ENCODE measurements around the gene IMMT. TPM values are rescaled to one million over a fixed set of nuclear protein-coding genes. Genes with fewer than 3 reads are reported as not detected.
"Not testable (repeated sequence)": the region's sequence is repeated elsewhere in the genome, so short reads cannot be mapped to it uniquely, and the experiment has no call there.

The IMMT gene
- total and polyA plus RNA-seq, 3 experiments from 2014 or later = 65.7 to 149 (median 147) TPM

DNA sequence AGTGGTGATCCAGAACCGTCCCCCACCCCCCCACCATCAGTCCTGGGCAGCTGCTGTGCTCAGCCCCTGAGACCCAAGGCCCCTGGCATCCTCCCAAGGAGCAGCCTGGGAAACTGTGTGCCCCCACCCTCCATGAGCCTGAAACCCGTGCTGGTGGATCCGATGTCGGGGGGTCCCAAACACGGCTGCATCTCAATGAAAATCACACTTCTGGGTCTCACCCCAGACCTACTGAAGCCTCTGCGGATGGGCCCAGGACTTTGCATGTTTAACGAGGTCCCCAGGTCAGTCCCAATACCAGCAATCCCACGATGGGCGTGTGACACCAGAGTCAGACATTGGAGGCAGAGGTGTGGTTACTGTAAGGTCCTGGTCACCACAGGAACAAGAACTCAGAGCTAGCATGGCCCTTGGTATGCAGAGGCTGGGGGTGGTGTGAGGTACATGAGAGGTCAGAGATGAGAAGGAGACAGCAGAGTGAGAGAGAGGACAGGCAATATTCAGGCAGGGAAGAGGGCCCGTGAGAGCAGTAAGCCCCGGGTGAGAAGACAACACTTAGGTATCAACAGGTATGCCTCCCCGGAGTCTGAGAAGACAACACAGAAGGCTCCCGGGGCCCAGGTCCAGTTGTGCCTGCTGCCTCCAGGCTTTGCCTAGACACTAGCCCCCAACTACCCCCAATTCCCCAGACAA is 36.6 kb upstream of the IMMT start:
- POLR2A ChIA-PET = no interaction called here
- Histone ChIP-seq H3K9me3 (ENCODE audit: low read length) (no peaks in the 10 kb centered on the region), H3K27ac (ENCODE audit: low read depth, low read length) (no peak overlapping the region), H3K27me3 (ENCODE audit: insufficient read depth, low read length, poor library complexity, severe bottlenecking) (peaks cover 4% of the 10 kb centered on the region), H3K4me1 (ENCODE audit: insufficient read depth, low read length) (no peaks in the 10 kb centered on the region), H3K4me3 (ENCODE audit: low read length) (no peak overlapping the region), H3K36me3 (ENCODE audit: insufficient read depth, low read length) (no peaks in the 10 kb centered on the region)
- H3K9me3 Mint-ChIP-seq = peaks cover 0 to 2% (median 0%) of the 10 kb centered on the region in 5 donors
- DNase-seq = no peak
- CTCF ChIA-PET = interaction anchor here (1.3 kb wide), 1 partner anchor 10 kb away, joined by 3 read pairs; no protein-coding TSS in a partner anchor
- H3K4me3 Mint-ChIP-seq = no peak overlapping the region
- peaks cover 0 to 2% (median 0%) of the 10 kb centered on the region in 3 donors for H3K36me3 Mint-ChIP-seq
- no peaks in the 10 kb centered on the region for H3K4me1 Mint-ChIP-seq
- peaks cover 6 to 10% of the 10 kb centered on the region in 2 donors for H3K27me3 Mint-ChIP-seq
- H3K27ac Mint-ChIP-seq = peak overlapping the region in 1 of 8 donors; percentile 85

DNA sequence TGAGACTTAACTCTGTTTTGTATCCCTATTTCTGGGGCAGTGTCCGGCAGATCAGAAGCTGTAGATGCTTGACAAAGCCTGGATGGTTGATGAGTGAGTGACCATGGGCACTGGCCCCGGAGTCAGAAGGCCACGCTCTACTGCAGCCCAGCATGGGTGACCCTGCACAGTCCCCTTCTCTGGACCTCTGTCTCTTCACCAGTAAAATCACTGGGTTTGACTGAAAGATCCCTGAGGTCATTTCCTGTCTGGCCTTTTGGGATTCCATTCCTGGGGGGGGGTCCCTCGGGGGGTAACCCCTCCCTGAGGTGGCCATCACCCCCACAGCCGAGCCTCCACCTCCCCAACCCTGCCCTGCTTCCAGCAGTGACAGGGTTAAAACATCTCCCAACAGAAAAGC is 35.7 kb upstream of the IMMT start:
- H3K4me1 Mint-ChIP-seq = no peaks in the 10 kb centered on the region
- Histone ChIP-seq H3K4me1 (ENCODE audit: insufficient read depth, low read length) (no peaks in the 10 kb centered on the region), H3K4me3 (ENCODE audit: low read length) (no peak overlapping the region), H3K9me3 (ENCODE audit: low read length) (no peaks in the 10 kb centered on the region), H3K27me3 (ENCODE audit: insufficient read depth, low read length, poor library complexity, severe bottlenecking) (peaks cover 4% of the 10 kb centered on the region), H3K36me3 (ENCODE audit: insufficient read depth, low read length) (no peaks in the 10 kb centered on the region), H3K27ac (ENCODE audit: low read depth, low read length) (no peak overlapping the region)
- H3K27me3 Mint-ChIP-seq = peaks cover 3 to 8% of the 10 kb centered on the region in 2 donors
- DNase-seq = no peak
- no peak overlapping the region for H3K27ac Mint-ChIP-seq
- peaks cover 0 to 2% (median 0%) of the 10 kb centered on the region in 3 donors for H3K36me3 Mint-ChIP-seq
- ChIA-PET CTCF (interaction anchor here (1.4 kb wide), 1 partner anchor 10 kb away, joined by 4 read pairs; no protein-coding TSS in a partner anchor), POLR2A (no interaction called here)
- no peak overlapping the region for H3K4me3 Mint-ChIP-seq
- H3K9me3 Mint-ChIP-seq = peaks cover 0 to 2% (median 0%) of the 10 kb centered on the region in 5 donors

- H3K36me3 Mint-ChIP-seq = peaks cover 0 to 2% (median 0%) of the 10 kb centered on the region in 3 donors
- H3K4me1 Mint-ChIP-seq = peaks cover 0 to 8% (median 0%) of the 10 kb centered on the region in 3 donors
- H3K27ac Mint-ChIP-seq = no peak overlapping the region
- H3K9me3 Mint-ChIP-seq = peaks cover 0 to 2% (median 0%) of the 10 kb centered on the region in 5 donors
- ChIA-PET POLR2A (no interaction called here), CTCF (no interaction called here)
- H3K4me3 ChIP-seq (ENCODE audit: low read length) = no peak overlapping the region
- H3K9me3 ChIP-seq (ENCODE audit: low read length) = no peaks in the 10 kb centered on the region
- H3K27me3 Mint-ChIP-seq = peaks cover 2 to 8% of the 10 kb centered on the region in 2 donors
- peaks cover 4% of the 10 kb centered on the region for H3K27me3 ChIP-seq (ENCODE audit: insufficient read depth, low read length, poor library complexity, severe bottlenecking)
- no peak for DNase-seq
- H3K36me3 ChIP-seq (ENCODE audit: insufficient read depth, low read length) = no peaks in the 10 kb centered on the region
- no peak overlapping the region for H3K4me3 Mint-ChIP-seq
- H3K27ac ChIP-seq (ENCODE audit: low read depth, low read length) = no peak overlapping the region
- peaks cover 10% of the 10 kb centered on the region for H3K4me1 ChIP-seq (ENCODE audit: insufficient read depth, low read length)
Measured at GRCh38 chr2:86229221-86229620, 34.0 kb upstream of the IMMT start.

DNA sequence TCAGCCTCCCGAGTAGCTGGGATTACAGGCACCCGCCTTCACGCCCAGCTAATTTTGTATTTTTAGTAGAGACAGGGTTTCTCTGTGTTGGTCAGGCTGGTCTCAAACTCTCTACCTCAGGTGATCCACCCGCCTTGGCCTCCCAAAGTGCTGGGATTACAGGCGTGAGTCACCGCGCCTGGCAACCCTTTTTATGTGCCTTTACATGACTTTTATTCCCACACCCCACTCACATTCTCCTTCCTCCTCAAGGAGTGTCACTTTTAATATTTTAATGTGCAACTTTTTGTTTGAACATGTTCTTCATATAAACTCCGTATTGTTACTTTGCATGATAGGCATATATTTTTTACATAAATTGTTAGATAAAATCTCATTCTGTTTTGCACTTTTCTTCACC is 33.3 kb upstream of the IMMT start:
- H3K27me3 ChIP-seq (ENCODE audit: insufficient read depth, low read length, poor library complexity, severe bottlenecking); H3K27ac ChIP-seq (ENCODE audit: low read depth, low read length); CTCF ChIA-PET; H3K4me1 ChIP-seq (ENCODE audit: insufficient read depth, low read length); POLR2A ChIA-PET; H3K4me3 ChIP-seq (ENCODE audit: low read length); H3K36me3 ChIP-seq (ENCODE audit: insufficient read depth, low read length); H3K4me3 Mint-ChIP-seq; DNase-seq; H3K4me1 Mint-ChIP-seq; H3K36me3 Mint-ChIP-seq; H3K9me3 Mint-ChIP-seq; H3K27me3 Mint-ChIP-seq; H3K9me3 ChIP-seq (ENCODE audit: low read length): not testable (repeated sequence)
- peak overlapping the region in 1 of 8 donors; percentile 89 for H3K27ac Mint-ChIP-seq

GRCh38 chr2:86227685-86228084 is 32.4 kb upstream of the IMMT start:
- H3K27ac Mint-ChIP-seq = peak overlapping the region in 1 of 8 donors; percentile 35
- peaks cover 0 to 2% (median 0%) of the 10 kb centered on the region in 3 donors for H3K36me3 Mint-ChIP-seq
- H3K4me3 Mint-ChIP-seq = no peak overlapping the region
- POLR2A ChIA-PET = no interaction called here
- Histone ChIP-seq H3K36me3 (ENCODE audit: insufficient read depth, low read length) (no peaks in the 10 kb centered on the region), H3K27me3 (ENCODE audit: insufficient read depth, low read length, poor library complexity, severe bottlenecking) (no peaks in the 10 kb centered on the region), H3K9me3 (ENCODE audit: low read length) (no peaks in the 10 kb centered on the region), H3K4me1 (ENCODE audit: insufficient read depth, low read length) (peaks cover 10% of the 10 kb centered on the region), H3K27ac (ENCODE audit: low read depth, low read length) (no peak overlapping the region), H3K4me3 (ENCODE audit: low read length) (no peak overlapping the region)
- H3K4me1 Mint-ChIP-seq = peaks cover 0 to 8% (median 0%) of the 10 kb centered on the region in 3 donors
- no peak for DNase-seq
- CTCF ChIA-PET = no interaction called here
- peaks cover 2 to 4% of the 10 kb centered on the region in 2 donors for H3K27me3 Mint-ChIP-seq
- H3K9me3 Mint-ChIP-seq = no peaks in the 10 kb centered on the region

GRCh38 chr2:86226636-86227520 is 31.6 kb upstream of the IMMT start:
- peaks cover 0 to 8% (median 0%) of the 10 kb centered on the region in 3 donors for H3K4me1 Mint-ChIP-seq
- H3K36me3 Mint-ChIP-seq = peaks cover 0 to under 1% (median 0%) of the 10 kb centered on the region in 3 donors
- H3K27ac Mint-ChIP-seq = no peak overlapping the region

GRCh38 chr2:86226070-86226469 is 30.8 kb upstream of the IMMT start:
- no peak for DNase-seq
- ChIA-PET CTCF (no interaction called here), POLR2A (no interaction called here)
- H3K36me3 ChIP-seq (ENCODE audit: insufficient read depth, low read length) = no peaks in the 10 kb centered on the region
- no peak overlapping the region for H3K27ac ChIP-seq (ENCODE audit: low read depth, low read length)
- H3K36me3 Mint-ChIP-seq = no peaks in the 10 kb centered on the region
- H3K27ac Mint-ChIP-seq = peak overlapping the region in 1 of 8 donors; percentile 95
- peaks cover 0 to 2% of the 10 kb centered on the region in 2 donors for H3K27me3 Mint-ChIP-seq
- no peaks in the 10 kb centered on the region for H3K27me3 ChIP-seq (ENCODE audit: insufficient read depth, low read length, poor library complexity, severe bottlenecking)
- peaks cover 10% of the 10 kb centered on the region for H3K4me1 ChIP-seq (ENCODE audit: insufficient read depth, low read length)
- no peak overlapping the region for H3K4me3 Mint-ChIP-seq
- no peaks in the 10 kb centered on the region for H3K9me3 Mint-ChIP-seq
- H3K4me1 Mint-ChIP-seq = peaks cover 0 to 8% (median under 1%) of the 10 kb centered on the region in 3 donors
- no peaks in the 10 kb centered on the region for H3K9me3 ChIP-seq (ENCODE audit: low read length)
- no peak overlapping the region for H3K4me3 ChIP-seq (ENCODE audit: low read length)

More at GRCh38 chr2:86226636-86227520, 31.6 kb upstream of the IMMT start:
- Mint-ChIP-seq H3K27me3 (peaks cover 1 to 2% of the 10 kb centered on the region in 2 donors), H3K4me3 (no peak overlapping the region), H3K9me3 (no peaks in the 10 kb centered on the region)
- CTCF ChIA-PET = no interaction called here
- Histone ChIP-seq H3K4me1 (ENCODE audit: insufficient read depth, low read length) (peaks cover 10% of the 10 kb centered on the region), H3K4me3 (ENCODE audit: low read length) (no peak overlapping the region), H3K27me3 (ENCODE audit: insufficient read depth, low read length, poor library complexity, severe bottlenecking) (no peaks in the 10 kb centered on the region), H3K9me3 (ENCODE audit: low read length) (no peaks in the 10 kb centered on the region), H3K27ac (ENCODE audit: low read depth, low read length) (no peak overlapping the region), H3K36me3 (ENCODE audit: insufficient read depth, low read length) (no peaks in the 10 kb centered on the region)
- no peak for DNase-seq
- POLR2A ChIA-PET = no interaction called here

GRCh38 chr2:86225581-86225980 is 30.3 kb upstream of the IMMT start:
- H3K4me1 ChIP-seq (ENCODE audit: insufficient read depth, low read length) = peaks cover 10% of the 10 kb centered on the region
- no peak overlapping the region for H3K27ac ChIP-seq (ENCODE audit: low read depth, low read length)
- Mint-ChIP-seq H3K36me3 (no peaks in the 10 kb centered on the region), H3K4me1 (peaks cover 0 to 8% (median 3%) of the 10 kb centered on the region in 3 donors), H3K27me3 (peaks cover 0 to 2% of the 10 kb centered on the region in 2 donors), H3K4me3 (no peak overlapping the region), H3K27ac (peak overlapping the region in 1 of 8 donors; percentile 95), H3K9me3 (no peaks in the 10 kb centered on the region)
- H3K27me3 ChIP-seq (ENCODE audit: insufficient read depth, low read length, poor library complexity, severe bottlenecking) = no peaks in the 10 kb centered on the region
- H3K4me3 ChIP-seq (ENCODE audit: low read length) = no peak overlapping the region
- ChIA-PET POLR2A (no interaction called here), CTCF (no interaction called here)
- no peaks in the 10 kb centered on the region for H3K36me3 ChIP-seq (ENCODE audit: insufficient read depth, low read length)
- no peaks in the 10 kb centered on the region for H3K9me3 ChIP-seq (ENCODE audit: low read length)
- peak in 2 of 5 donors; percentile 8 to 25 for DNase-seq

Data from CD8-positive, alpha-beta memory T cell (primary cell).